ENCODE results near the gene PDXK. TPM values are rescaled to one million over a fixed set of nuclear protein-coding genes. Genes with fewer than 3 reads are reported as not detected.
A peak's percentile ranks its signal among the peaks of the same experiment; 100 is the strongest.

The PDXK gene
- total and polyA plus RNA-seq, 9 of the 15 experiments (the other 6 are each of a cell fraction or from before 2014, with no cell fraction given), result 5.6 to 162 (median 76.5) TPM

DNA sequence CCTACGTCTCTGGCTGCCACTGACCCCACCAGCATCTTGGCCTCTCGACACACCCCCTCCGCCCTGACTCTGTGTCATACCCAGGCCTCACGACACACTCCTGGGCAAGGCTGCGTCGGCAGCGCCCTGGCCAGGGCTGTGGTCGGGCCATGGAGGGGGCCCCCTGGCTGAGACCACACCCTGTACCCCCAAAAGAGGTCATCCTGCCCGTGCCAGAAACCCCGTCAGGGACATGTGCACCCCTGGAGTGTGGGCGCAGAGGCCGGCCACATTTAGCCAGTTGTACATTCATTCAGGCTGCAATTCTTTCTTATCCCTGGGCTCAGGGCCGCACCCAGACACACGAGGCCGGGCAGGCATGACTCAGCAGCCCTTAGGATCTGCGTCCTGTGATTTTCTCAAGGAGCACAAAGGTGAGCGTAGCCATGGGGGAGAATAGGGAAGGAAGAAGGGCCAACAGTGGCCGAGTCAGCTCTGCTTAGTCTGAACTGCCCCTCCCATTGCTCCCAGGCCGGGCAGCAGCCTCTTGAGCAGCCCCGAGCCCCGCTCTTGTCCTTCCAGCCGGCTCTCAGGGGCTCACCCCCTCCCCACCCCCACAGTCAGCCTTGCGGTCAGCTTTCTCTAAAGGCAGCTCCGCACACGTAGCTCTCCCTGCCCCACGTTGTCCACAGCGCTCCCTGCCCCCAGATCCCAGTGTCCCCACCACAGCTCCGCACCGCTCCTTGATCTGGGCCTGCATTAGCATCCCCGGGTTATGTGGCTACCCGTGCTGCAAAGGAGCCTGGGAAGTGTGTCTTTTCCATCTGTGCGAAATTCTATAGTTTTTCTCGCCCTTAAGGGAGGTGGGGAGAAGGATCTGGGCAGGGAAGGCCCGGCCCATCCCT is 49.3 kb downstream of the PDXK start (continued):
- no peak for TF ChIP-seq SRSF3 (IDR thresholded peaks at IDR 0.05; ENCODE audit: insufficient read depth, low read length)
- no peak for TF ChIP-seq SRF (CRISPR knock-in tag; IDR thresholded peaks at IDR 0.05)
- peak; percentile 91; the same call in 1 of the 2 replicates for TF ChIP-seq PHF21A (IDR thresholded peaks at IDR 0.05; ENCODE audit: borderline replicate concordance, low read depth)
- peak; percentile 54 for TF ChIP-seq NEUROD1 (IDR thresholded peaks at IDR 0.05; ENCODE audit: borderline replicate concordance, low read depth, low read length, partially characterized antibody)
- peak in 1 of 3 experiments; percentile 57 for TF ChIP-seq YY1 (IDR thresholded peaks at IDR 0.05; ENCODE audit: borderline replicate concordance in 1 of 3, control insufficient read depth in 1 of 3, extremely low read depth in 1 of 3, insufficient read depth in 3 of 3, insufficient read length in 1 of 3, insufficient replicate concordance in 2 of 3, low read depth in 1 of 3, low read length in 2 of 3)
- TF ChIP-seq BRD9 (IDR thresholded peaks at IDR 0.05; ENCODE audit: low read depth, partially characterized antibody), result peak; percentile 69
- no peak for TF ChIP-seq ZNF444 (CRISPR knock-in tag; IDR thresholded peaks at IDR 0.05)
- TF ChIP-seq BRF1 (IDR thresholded peaks at IDR 0.05; ENCODE audit: borderline replicate concordance, extremely low read depth, insufficient read length), result no peak
- TF ChIP-seq TFAM (CRISPR knock-in tag; conservative IDR thresholded peaks at IDR 0.05), result no peak
- no peak for TF ChIP-seq ZNF79 (CRISPR knock-in tag; IDR thresholded peaks at IDR 0.05; ENCODE audit: low read depth)
- TF ChIP-seq RHOXF2B (CRISPR knock-in tag; conservative IDR thresholded peaks at IDR 0.05), result no peak
- peak; percentile 43; the same call in 1 of the 2 replicates for TF ChIP-seq ZNF197 (CRISPR knock-in tag; IDR thresholded peaks at IDR 0.05; ENCODE audit: low read depth)
- TF ChIP-seq, protein P1, sequence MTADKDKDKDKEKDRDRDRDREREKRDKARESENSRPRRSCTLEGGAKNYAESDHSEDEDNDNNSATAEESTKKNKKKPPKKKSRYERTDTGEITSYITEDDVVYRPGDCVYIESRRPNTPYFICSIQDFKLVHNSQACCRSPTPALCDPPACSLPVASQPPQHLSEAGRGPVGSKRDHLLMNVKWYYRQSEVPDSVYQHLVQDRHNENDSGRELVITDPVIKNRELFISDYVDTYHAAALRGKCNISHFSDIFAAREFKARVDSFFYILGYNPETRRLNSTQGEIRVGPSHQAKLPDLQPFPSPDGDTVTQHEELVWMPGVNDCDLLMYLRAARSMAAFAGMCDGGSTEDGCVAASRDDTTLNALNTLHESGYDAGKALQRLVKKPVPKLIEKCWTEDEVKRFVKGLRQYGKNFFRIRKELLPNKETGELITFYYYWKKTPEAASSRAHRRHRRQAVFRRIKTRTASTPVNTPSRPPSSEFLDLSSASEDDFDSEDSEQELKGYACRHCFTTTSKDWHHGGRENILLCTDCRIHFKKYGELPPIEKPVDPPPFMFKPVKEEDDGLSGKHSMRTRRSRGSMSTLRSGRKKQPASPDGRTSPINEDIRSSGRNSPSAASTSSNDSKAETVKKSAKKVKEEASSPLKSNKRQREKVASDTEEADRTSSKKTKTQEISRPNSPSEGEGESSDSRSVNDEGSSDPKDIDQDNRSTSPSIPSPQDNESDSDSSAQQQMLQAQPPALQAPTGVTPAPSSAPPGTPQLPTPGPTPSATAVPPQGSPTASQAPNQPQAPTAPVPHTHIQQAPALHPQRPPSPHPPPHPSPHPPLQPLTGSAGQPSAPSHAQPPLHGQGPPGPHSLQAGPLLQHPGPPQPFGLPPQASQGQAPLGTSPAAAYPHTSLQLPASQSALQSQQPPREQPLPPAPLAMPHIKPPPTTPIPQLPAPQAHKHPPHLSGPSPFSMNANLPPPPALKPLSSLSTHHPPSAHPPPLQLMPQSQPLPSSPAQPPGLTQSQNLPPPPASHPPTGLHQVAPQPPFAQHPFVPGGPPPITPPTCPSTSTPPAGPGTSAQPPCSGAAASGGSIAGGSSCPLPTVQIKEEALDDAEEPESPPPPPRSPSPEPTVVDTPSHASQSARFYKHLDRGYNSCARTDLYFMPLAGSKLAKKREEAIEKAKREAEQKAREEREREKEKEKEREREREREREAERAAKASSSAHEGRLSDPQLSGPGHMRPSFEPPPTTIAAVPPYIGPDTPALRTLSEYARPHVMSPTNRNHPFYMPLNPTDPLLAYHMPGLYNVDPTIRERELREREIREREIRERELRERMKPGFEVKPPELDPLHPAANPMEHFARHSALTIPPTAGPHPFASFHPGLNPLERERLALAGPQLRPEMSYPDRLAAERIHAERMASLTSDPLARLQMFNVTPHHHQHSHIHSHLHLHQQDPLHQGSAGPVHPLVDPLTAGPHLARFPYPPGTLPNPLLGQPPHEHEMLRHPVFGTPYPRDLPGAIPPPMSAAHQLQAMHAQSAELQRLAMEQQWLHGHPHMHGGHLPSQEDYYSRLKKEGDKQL (CRISPR knock-in tag; IDR thresholded peaks at IDR 0.05; ENCODE audit: borderline replicate concordance), result no peak
- peak; percentile 68 for TF ChIP-seq TCF3 (CRISPR knock-in tag; IDR thresholded peaks at IDR 0.05)
- TF ChIP-seq PURB (CRISPR knock-in tag; IDR thresholded peaks at IDR 0.05; ENCODE audit: low read depth), result no peak
- TF ChIP-seq, protein P2, sequence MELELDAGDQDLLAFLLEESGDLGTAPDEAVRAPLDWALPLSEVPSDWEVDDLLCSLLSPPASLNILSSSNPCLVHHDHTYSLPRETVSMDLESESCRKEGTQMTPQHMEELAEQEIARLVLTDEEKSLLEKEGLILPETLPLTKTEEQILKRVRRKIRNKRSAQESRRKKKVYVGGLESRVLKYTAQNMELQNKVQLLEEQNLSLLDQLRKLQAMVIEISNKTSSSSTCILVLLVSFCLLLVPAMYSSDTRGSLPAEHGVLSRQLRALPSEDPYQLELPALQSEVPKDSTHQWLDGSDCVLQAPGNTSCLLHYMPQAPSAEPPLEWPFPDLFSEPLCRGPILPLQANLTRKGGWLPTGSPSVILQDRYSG (tag; conservative IDR thresholded peaks at IDR 0.05; ENCODE audit: low read depth), result peak; percentile 88
- no peak for TF ChIP-seq POLR3G (IDR thresholded peaks at IDR 0.05; ENCODE audit: extremely low read depth, insufficient read length, insufficient replicate concordance)
- TF ChIP-seq, protein P3, sequence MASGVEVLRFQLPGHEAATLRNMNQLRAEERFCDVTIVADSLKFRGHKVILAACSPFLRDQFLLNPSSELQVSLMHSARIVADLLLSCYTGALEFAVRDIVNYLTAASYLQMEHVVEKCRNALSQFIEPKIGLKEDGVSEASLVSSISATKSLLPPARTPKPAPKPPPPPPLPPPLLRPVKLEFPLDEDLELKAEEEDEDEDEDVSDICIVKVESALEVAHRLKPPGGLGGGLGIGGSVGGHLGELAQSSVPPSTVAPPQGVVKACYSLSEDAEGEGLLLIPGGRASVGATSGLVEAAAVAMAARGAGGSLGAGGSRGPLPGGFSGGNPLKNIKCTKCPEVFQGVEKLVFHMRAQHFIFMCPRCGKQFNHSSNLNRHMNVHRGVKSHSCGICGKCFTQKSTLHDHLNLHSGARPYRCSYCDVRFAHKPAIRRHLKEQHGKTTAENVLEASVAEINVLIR (CRISPR knock-in tag; IDR thresholded peaks at IDR 0.05), result no peak
- no peak for TF ChIP-seq ARNT (IDR thresholded peaks at IDR 0.05)

Data from K562 (cell line).